Measurements from ENCODE around the gene RFX7.

DNA sequence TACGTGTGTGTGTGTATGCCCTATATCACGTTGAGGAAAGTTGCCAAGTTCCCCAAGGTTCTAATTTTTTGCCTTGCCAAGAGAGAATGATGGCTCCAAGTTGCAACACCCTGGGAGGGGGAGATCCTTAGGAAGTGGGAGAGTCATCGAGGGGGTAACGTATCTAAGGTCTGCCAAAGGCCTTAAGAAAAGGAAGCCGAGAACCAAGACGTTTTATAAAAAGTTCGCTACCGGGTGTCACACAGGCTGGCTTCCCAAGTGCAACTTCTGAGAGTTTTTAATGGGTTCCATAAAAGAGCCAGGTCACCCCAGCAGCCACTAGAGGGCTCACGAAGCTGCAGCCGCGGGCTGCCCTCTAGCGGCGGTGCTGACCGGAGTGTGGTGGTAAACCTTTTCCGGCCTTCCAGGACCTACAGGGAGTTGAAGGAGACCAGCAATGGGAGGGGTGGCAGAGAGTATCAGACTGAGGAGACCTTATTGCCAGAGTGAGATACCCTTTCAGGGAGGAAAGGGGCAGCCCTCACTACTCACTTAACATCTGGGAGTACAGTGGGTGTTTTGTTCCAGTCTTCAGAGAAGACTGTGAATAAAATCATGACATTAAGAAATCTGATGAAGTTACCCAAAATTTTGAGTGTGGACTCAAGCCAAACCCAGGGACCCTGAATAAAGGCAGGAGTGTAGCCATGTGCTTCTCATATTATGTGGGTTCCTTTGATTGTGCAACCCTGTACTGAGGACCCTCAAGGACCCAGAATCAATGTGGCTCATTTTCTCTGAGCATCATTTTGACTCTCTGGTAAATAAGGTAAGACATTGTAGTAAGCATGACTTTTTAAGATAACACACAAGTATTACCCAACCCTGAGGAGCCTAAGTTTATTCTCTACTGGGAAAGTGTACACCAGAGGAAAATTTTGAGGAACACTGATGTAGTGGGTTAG lies 2.5 kb upstream of the RFX7 start:
- no peak for TF ChIP-seq EZH2 (IDR thresholded peaks at IDR 0.05; ENCODE audit: borderline replicate concordance, low read depth, low read length, poor library complexity, severe bottlenecking)
- TF ChIP-seq, protein P1, sequence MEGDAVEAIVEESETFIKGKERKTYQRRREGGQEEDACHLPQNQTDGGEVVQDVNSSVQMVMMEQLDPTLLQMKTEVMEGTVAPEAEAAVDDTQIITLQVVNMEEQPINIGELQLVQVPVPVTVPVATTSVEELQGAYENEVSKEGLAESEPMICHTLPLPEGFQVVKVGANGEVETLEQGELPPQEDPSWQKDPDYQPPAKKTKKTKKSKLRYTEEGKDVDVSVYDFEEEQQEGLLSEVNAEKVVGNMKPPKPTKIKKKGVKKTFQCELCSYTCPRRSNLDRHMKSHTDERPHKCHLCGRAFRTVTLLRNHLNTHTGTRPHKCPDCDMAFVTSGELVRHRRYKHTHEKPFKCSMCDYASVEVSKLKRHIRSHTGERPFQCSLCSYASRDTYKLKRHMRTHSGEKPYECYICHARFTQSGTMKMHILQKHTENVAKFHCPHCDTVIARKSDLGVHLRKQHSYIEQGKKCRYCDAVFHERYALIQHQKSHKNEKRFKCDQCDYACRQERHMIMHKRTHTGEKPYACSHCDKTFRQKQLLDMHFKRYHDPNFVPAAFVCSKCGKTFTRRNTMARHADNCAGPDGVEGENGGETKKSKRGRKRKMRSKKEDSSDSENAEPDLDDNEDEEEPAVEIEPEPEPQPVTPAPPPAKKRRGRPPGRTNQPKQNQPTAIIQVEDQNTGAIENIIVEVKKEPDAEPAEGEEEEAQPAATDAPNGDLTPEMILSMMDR (conservative IDR thresholded peaks at IDR 0.05; ENCODE audit: low read depth, low read length): peak; percentile 100
